ENCODE measurements around the gene TRIAP1. TPM values are rescaled to one million over a fixed set of nuclear protein-coding genes. Genes with fewer than 3 reads are reported as not detected.

TRIAP1 gene
- polyA plus RNA-seq, 1 of the 3 experiments (the other 2 are of a cell fraction) = 34.1 TPM

DNA sequence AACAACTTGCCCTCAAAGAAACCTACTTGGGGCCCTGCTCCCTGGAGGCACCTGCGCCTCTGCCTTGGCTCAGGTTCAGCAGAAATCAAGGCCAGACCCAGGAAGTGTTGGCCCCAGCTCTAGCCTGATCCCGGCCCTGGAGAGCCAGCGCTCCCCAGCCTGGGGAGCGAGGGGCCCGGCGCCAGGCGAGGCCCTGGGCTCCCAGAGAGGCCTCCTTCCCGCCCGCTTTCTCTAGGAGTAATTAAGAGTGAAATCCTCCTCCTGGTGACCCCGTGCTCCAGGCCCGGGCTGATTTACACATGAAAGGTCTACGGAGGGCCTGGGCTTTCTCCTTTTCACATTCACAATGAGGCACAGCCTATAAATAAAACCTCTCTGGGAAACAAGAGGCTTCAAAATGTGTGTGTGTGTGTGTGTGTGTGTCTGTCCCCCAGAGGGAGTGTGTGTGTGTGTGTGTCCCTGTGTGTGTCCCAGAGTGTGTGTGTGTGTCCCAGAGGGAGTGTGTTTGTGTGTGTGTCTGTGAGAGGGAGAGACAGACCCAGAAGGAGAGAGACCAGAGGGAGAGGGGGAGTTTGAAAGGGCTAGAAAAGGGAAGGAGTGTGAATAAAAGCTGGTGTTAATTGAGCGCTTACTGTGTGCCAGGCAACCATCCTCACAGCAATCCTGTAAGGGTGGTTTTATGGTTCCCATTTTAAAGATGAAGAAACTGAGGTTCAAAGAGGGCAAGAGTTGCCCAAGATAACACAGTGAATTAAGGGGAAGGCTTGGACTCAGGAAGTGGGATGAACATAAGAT lies 32.1 kb downstream of the TRIAP1 start:
- no peaks in the 10 kb centered on the region for H3K36me3 ChIP-seq (replicated peaks in 1 of 2; ENCODE audit: control insufficient read depth in 1 of 2, insufficient read depth in 2 of 2, low read length in 1 of 2)
- H2AFZ ChIP-seq (ENCODE audit: low read depth) = no peak overlapping the region
- H3K4me1 ChIP-seq (ENCODE audit: control insufficient read depth in 1 of 2, insufficient read depth in 2 of 2, low read depth in 1 of 2, low read length in 1 of 2) = no peaks in the 10 kb centered on the region
- H3K27ac ChIP-seq (ENCODE audit: low read depth in 2 of 2, low read length in 1 of 2) = no peak overlapping the region
- no peak overlapping the region for H3K4me2 ChIP-seq
- CTCF ChIA-PET = interaction anchor here (8.6 kb wide), 1 partner anchor 16 kb away, joined by 61 read pairs; no protein-coding TSS in a partner anchor
- no peaks in the 10 kb centered on the region for H4K20me1 ChIP-seq (ENCODE audit: insufficient read depth)
- no peaks in the 10 kb centered on the region for H3K9me2 ChIP-seq
- H3K9ac ChIP-seq = no peak overlapping the region
- H3F3A ChIP-seq (replicated peaks; ENCODE audit: insufficient read depth) = no peaks in the 10 kb centered on the region
- no peaks in the 10 kb centered on the region for H3K79me2 ChIP-seq (ENCODE audit: insufficient read depth)
- H3K27me3 ChIP-seq (ENCODE audit: insufficient read depth) = no peaks in the 10 kb centered on the region; the same call in 1 of the 2 replicates
- POLR2A ChIA-PET = no interaction called here
- H3K9me3 ChIP-seq = no peaks in the 10 kb centered on the region
- DNase-seq = no peak
- 73% methylated on average over 11 of the region's 13 CpGs for WGBS (ENCODE audit: low lambda C conversion rate)
- H3K4me3 ChIP-seq (ENCODE audit: low read depth in 2 of 2, low read length in 1 of 2) = no peak overlapping the region
- no peak for TF ChIP-seq GABPA (IDR thresholded peaks at IDR 0.05; ENCODE audit: low read depth)
- TF ChIP-seq, protein P1, sequence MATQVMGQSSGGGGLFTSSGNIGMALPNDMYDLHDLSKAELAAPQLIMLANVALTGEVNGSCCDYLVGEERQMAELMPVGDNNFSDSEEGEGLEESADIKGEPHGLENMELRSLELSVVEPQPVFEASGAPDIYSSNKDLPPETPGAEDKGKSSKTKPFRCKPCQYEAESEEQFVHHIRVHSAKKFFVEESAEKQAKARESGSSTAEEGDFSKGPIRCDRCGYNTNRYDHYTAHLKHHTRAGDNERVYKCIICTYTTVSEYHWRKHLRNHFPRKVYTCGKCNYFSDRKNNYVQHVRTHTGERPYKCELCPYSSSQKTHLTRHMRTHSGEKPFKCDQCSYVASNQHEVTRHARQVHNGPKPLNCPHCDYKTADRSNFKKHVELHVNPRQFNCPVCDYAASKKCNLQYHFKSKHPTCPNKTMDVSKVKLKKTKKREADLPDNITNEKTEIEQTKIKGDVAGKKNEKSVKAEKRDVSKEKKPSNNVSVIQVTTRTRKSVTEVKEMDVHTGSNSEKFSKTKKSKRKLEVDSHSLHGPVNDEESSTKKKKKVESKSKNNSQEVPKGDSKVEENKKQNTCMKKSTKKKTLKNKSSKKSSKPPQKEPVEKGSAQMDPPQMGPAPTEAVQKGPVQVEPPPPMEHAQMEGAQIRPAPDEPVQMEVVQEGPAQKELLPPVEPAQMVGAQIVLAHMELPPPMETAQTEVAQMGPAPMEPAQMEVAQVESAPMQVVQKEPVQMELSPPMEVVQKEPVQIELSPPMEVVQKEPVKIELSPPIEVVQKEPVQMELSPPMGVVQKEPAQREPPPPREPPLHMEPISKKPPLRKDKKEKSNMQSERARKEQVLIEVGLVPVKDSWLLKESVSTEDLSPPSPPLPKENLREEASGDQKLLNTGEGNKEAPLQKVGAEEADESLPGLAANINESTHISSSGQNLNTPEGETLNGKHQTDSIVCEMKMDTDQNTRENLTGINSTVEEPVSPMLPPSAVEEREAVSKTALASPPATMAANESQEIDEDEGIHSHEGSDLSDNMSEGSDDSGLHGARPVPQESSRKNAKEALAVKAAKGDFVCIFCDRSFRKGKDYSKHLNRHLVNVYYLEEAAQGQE (IDR thresholded peaks at IDR 0.05; ENCODE audit: low read depth, low read length) = no peak
- TF ChIP-seq, protein P2, sequence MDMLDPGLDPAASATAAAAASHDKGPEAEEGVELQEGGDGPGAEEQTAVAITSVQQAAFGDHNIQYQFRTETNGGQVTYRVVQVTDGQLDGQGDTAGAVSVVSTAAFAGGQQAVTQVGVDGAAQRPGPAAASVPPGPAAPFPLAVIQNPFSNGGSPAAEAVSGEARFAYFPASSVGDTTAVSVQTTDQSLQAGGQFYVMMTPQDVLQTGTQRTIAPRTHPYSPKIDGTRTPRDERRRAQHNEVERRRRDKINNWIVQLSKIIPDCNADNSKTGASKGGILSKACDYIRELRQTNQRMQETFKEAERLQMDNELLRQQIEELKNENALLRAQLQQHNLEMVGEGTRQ (IDR thresholded peaks at IDR 0.05; ENCODE audit: borderline replicate concordance, low read depth, low read length) = no peak
- TF ChIP-seq, protein P3, sequence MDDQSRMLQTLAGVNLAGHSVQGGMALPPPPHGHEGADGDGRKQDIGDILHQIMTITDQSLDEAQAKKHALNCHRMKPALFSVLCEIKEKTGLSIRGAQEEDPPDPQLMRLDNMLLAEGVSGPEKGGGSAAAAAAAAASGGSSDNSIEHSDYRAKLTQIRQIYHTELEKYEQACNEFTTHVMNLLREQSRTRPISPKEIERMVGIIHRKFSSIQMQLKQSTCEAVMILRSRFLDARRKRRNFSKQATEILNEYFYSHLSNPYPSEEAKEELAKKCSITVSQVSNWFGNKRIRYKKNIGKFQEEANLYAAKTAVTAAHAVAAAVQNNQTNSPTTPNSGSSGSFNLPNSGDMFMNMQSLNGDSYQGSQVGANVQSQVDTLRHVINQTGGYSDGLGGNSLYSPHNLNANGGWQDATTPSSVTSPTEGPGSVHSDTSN (IDR thresholded peaks at IDR 0.05) = no peak
- TF ChIP-seq EP300 (IDR thresholded peaks at IDR 0.05; ENCODE audit: borderline replicate concordance in 1 of 2, low read depth in 1 of 2, low read length in 1 of 2) = no peak
- no peak for TF ChIP-seq NFIC (IDR thresholded peaks at IDR 0.05; ENCODE audit: borderline replicate concordance)
- no peak for TF ChIP-seq FOXJ3 (CRISPR knock-in tag; IDR thresholded peaks at IDR 0.05)
- TF ChIP-seq, protein P4, sequence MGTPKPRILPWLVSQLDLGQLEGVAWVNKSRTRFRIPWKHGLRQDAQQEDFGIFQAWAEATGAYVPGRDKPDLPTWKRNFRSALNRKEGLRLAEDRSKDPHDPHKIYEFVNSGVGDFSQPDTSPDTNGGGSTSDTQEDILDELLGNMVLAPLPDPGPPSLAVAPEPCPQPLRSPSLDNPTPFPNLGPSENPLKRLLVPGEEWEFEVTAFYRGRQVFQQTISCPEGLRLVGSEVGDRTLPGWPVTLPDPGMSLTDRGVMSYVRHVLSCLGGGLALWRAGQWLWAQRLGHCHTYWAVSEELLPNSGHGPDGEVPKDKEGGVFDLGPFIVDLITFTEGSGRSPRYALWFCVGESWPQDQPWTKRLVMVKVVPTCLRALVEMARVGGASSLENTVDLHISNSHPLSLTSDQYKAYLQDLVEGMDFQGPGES (IDR thresholded peaks at IDR 0.05; ENCODE audit: low read depth, low read length) = no peak
- no peak for TF ChIP-seq POLR2AphosphoS5 (IDR thresholded peaks at IDR 0.05; ENCODE audit: low read depth, low read length)
- TF ChIP-seq TEAD4 (IDR thresholded peaks at IDR 0.05; ENCODE audit: borderline replicate concordance, insufficient read depth) = no peak
- no peak for TF ChIP-seq CHD2 (IDR thresholded peaks at IDR 0.05; ENCODE audit: low read length, partially characterized antibody)
